Measurements from ENCODE around the gene ALK.

DNA sequence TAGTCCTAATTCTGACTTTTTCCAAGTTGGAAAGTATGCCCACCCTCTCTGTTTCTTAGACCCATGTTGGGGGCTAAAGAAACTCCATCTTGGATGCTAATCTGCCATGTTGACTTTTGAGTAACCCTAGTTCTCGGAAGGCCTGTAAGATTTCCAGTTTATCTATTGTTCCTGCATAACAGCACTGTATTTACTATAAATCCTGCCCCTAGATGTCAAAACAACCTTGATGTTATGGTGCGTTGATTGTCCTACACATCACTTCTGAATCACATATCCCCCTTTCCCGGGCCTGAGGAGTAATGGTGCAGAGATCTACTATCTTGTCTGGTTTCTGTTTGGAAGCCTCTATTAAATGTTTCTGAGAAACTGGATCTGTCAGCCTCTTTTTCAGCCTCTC is 116.7 kb downstream of the ALK start:
- no peak for TF ChIP-seq CTCF (IDR thresholded peaks at IDR 0.05)
- no peak for TF ChIP-seq POLR2A (IDR thresholded peaks at IDR 0.05)
